Astrocyte (in vitro differentiated cells and primary cell): ENCODE measurements around the gene PEX11G.

ENCODE experiments used
- EZH2 ChIP-seq: IDR thresholded peaks from 2 replicates; pipeline ENCODE4 v1.6.1; 2012; ENCODE audit warnings: mild to moderate bottlenecking, low read length, inconsistent platforms; ENCODE audit not compliant: insufficient read depth
- TF ChIP-seq, protein P1 (sequence below): IDR thresholded peaks from 2 replicates; pipeline ENCODE4 v1.5.1; 2011; ENCODE audit warnings: low read depth, mild to moderate bottlenecking, inconsistent platforms, low read length, moderate library complexity; ENCODE audit not compliant: insufficient read depth

DNA sequence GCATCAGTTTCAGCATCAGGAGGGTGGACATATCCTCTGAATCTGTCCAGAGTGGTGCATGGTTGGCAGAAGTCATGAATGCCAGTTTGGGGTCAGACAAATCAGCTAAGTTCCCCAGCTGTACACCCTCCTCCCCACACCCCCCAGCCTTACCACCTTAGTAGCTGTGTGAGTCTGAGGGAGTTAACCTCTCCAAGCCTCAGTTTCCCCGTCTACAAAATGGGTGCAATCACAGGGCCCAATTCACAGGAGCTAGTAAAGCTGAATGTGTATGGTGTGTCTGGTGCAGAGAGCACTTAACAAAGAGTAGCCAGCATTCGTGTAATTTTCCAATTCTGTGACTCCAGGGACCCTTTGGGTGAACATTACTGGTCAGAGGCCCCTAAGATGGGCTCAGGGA lies 13.7 kb upstream of the PEX11G start:
- TF ChIP-seq, protein P1, sequence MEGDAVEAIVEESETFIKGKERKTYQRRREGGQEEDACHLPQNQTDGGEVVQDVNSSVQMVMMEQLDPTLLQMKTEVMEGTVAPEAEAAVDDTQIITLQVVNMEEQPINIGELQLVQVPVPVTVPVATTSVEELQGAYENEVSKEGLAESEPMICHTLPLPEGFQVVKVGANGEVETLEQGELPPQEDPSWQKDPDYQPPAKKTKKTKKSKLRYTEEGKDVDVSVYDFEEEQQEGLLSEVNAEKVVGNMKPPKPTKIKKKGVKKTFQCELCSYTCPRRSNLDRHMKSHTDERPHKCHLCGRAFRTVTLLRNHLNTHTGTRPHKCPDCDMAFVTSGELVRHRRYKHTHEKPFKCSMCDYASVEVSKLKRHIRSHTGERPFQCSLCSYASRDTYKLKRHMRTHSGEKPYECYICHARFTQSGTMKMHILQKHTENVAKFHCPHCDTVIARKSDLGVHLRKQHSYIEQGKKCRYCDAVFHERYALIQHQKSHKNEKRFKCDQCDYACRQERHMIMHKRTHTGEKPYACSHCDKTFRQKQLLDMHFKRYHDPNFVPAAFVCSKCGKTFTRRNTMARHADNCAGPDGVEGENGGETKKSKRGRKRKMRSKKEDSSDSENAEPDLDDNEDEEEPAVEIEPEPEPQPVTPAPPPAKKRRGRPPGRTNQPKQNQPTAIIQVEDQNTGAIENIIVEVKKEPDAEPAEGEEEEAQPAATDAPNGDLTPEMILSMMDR, result no peak
- no peak for TF ChIP-seq EZH2
